CD4-positive, alpha-beta T cell treated with Interleukin-4 for 1 hour (primary cell): ENCODE measurements around the gene FAM120B.

Experiments
- DNase-seq, 2 donors: peaks; one replicate each; pipeline ENCODE4 v3.0.0-alpha.2; 2020 to 2022

FAM120B gene

DNA sequence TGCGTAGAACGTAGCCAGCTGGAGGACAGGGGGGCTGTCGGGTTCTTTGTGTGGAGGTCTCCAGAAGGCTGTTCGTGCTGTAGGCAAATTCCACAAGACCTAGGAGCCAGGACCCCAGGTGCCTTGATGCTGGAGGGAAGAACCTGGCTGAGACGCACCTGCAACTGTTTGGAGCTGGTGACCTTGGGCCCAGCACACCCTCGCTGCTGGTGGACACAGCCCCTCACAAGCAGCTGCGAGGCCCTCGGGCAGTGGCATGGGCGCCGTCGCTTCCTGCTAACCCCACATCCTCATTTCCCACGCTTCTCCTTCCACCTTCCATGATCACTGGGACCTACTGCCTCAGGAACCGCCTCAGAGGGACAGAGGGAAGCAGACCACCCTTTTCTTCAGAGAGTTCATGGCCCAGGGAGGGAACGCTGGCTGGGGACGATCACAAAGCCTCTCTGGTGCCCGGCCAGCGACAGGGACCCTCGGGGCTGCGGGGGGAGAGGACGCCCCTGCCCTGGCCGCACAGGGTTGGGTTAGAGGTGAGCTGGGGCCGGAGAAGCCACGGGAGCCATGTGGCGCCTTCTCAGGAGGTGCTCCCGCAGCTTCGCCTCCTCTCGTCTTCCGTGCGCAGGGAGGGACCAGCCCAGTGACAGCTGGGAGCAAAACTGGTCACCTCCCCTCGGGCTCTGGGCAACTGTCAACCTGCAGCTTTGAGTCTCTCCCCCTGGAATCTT is 34.1 kb upstream of the FAM120B start:
- DNase-seq, result no peak

DNA sequence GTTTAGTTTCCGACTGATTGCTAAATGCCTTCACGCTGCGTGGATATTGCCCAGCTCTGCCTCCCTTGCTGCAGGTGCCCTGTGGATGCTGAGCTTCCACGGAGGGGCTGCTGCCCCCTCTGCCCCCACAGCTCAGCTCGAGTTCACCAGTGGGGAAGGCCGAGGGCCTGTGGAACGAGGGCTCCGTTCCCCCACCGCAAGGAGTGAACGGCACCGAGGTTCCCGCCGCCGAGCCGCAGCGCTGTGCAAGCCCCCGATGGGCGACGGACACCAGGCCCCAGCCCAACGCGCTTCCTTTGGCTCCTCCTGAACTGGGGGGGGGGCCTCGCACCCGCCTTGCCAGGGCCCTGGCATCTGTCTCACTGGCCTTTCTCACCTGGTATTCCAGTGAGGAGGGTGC is 33.4 kb upstream of the FAM120B start:
- no peak for DNase-seq

- no peak for DNase-seq
Observed at GRCh38 chr6:170273681-170274080, 32.9 kb upstream of the FAM120B start.

- no peak for DNase-seq
Observed at GRCh38 chr6:170274713-170275560, 31.6 kb upstream of the FAM120B start.

- DNase-seq, result no peak
Observed at GRCh38 chr6:170276369-170277057, 30.0 kb upstream of the FAM120B start.

DNA sequence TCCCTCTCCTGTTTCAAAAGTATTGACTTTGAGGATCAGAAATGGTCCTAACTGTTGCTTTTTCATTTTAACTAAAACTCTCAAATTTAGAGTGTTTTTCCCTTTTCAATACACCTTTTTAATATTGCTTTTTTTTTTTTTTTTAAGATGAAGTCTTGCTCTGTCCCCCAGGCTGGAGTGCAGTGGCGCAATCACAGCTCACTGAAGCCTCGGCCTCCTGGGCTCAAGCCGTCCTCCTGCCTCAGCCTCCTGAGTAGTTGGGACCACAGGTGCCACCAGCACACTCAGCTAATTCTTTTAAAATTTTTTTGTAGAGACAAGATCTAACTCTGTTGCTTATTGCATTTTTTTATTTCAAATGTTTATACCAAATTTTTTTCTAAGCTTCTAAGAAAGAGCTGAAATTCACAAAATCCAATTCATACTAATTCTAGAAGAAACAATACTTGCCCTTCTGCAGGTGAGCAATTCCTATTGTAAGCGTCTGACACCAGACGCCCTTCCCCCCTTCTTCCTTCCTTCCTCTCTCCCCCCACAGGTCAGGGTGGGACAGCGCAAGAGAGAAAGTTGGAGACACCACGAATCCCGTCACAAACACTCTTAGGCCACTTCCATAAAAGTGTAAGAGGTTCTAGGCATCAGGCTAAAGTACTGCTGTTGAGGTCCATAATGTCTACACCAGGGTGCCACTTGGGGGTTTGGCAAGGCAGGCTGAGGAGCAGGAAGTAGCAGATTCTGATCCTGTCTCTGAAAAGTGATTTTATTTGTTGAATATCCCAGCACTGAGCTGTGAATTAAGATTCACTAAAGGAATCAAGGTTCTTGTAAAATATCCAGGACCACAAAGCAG is 28.4 kb upstream of the FAM120B start:
- DNase-seq, result no peak

DNA sequence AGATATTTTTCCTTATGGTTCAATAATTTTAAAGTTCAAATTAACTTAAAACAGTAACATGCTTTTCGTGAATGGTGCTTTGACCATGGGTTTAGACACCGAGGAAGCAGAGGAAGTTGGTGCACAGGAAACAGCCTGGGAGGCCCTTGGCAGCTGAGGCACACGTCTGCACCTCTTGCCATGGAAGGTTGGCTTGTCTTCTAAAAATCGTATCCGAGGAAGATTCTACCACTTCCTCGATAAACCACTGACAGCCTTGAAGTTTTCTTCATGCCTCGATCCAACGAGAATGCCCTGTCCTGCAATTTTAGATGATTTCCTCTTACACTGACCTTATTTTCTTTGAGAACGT is 27.8 kb upstream of the FAM120B start:
- no peak for DNase-seq

DNA sequence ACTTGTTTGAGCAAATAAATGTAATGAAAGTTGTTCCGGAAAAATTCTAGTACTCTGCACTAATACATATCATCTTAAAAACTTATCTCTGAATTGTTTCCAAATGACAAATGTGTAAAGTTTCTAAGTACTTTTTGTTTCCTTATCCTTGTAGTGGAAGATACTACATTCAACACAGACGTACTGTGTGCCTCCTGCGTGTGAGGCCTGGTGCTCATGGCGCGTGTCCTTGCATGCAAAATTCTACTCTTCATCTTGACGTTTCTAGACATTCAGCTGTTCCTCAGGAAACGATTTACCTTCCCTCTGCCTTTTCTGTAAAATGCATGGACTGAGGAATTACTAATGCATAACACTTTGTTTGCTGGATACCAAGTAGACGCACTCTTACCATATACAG is 27.1 kb upstream of the FAM120B start:
- DNase-seq, result no peak

GRCh38 chr6:170279977-170280688 is 26.4 kb upstream of the FAM120B start:
- peak; percentile 70 to 71 for DNase-seq

GRCh38 chr6:170280689-170281045 is 25.9 kb upstream of the FAM120B start:
- no peak for DNase-seq

DNA sequence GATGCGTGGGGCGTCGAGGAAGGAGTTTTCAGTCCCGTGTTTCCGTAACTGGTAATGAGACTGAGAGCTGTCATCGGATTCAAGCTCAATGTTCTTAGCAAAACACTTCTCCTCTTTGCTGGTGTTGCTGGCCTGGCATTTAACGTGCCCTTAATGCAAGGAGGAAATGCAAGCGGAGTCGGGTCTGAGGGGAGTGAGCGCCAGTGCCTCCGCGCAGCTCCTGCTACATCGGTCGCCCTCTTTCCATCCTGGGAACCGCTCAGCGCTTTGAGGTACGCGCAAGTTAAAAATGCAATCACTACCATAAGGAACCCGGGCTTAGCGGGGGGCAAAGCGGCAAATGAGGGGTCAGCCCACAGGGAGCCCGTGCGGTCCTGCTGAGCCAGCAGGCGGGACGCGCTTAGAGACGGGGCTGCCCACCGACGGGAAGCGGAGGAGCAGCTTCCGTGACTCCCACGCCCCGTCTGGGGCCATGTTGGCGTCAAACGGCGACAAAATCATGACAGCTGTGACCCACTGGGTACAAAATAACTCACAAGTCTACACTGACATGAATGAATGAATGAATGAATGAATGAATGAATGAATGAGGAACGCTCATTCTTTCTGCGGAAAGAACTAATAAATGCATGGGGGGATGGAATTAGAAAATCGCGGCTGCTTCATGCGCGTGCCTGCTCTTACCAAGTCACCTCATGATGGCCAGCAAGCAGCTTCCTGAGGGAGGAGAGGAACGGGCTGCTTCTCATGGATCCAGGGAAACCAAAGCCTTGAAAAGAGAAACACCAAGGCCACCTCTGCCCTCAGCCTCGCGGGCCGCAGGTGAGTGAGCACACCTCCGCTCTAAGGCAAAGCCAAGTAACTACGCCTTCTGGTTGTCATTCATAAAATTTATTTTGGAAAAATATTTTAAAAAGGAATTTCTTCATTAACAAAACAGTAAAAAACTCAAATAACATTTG is 24.9 kb upstream of the FAM120B start:
- no peak for DNase-seq

DNA sequence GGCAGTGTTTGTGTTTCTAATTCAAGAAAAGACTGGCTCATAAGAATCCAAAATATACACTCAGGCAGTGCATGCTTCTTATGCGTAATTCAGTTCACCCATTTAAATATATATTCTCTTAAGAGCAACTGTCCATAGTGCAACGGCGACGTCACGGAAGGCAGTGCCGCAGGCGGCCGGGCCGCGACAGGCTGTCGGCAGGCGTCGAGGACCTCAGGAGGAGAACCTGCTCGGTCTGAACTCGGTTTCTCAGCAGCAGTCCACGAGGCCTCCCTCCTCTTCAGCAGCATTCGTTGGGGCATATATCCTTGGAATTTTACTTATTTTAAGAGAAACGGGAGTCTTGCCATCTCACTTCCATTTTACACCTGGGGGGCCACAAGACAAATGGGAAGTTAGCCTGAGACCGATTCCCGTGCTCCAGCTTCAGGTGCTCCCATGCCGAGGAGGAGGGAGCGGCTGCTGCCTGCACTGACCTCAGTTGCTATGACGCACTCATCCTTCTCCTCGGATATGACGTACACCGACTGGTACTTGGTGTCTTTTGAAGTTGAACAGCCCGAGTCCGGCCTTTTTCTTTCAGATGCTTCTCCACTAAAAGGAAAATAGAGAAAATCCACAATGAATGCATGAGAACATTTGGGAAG is 23.9 kb upstream of the FAM120B start:
- no peak for DNase-seq

DNA sequence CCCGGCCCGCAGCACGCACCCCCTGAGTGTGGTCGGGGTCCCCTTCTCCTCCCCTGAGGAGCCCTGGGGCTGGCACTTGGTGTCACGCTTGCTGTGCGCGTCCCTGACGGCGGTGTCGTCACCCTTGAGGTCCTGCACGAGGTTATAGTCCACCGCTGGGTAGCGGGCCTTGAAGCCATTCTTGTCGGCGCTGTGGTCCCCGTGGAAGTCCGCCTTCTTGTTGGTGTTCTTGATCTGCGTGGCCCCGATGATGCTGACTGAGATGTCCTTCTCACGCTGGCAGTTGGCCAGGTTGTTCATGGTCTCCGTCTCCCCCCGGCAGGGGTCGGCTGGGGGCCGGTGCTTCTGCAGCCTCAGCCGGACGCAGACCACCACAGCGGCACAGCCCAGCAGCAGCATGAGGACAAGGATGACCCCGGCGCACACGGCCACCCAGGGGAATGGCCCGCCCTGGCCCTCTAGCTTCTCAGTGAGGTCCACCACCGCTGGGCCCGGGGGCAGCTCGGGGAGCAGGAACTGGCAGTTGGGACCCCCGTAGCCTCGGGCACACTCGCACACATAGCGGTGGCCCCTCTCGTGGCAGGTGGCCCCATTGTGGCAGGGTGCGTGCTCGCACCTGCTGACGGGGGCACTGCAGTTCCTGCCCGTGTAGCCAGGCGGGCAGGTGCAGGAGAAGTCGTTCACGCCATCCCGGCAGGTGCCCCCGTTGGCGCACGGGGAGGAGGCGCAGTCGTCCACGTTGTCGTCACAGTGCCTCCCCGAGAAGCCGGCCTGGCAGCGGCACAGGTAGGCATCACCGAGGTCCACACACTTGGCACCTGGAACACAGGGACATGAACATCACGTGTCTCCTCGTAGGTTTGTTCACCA is 23.1 kb upstream of the FAM120B start:
- DNase-seq, result no peak

DNA sequence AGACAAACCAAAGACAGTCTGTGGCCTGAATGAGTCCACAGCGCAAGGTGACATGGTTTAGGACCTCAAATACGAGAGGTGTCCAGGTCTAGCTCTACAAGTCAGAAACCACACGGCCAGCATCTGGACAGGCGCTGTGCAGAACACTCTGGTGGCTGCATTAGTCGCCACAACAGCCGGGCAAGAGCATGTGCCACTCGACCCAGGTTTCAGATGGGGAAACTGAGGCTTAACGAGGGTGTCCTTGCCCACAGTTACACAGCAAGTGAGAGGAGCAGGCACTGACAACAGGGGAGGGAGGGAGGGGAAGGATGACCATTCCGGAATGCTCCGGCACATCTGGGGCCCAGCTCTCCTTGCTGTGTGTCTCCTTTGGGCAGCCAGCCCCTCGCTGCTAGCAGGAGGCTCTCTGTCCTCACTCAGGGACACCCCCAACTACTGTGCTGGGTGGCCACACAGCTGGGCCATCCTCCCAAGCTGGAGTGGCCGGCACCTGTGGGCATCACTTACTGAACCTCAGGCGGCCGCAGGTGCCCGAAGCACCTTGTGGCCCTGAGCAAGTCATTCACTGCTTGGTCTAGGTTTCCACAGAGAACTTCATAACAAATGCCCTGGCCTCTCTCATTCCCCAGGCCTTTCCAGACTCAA is 22.3 kb upstream of the FAM120B start:
- no peak for DNase-seq

- no peak for DNase-seq
Observed at GRCh38 chr6:170284866-170285469, 21.6 kb upstream of the FAM120B start.

GRCh38 chr6:170285482-170285881 is 21.1 kb upstream of the FAM120B start:
- DNase-seq, result no peak

DNA sequence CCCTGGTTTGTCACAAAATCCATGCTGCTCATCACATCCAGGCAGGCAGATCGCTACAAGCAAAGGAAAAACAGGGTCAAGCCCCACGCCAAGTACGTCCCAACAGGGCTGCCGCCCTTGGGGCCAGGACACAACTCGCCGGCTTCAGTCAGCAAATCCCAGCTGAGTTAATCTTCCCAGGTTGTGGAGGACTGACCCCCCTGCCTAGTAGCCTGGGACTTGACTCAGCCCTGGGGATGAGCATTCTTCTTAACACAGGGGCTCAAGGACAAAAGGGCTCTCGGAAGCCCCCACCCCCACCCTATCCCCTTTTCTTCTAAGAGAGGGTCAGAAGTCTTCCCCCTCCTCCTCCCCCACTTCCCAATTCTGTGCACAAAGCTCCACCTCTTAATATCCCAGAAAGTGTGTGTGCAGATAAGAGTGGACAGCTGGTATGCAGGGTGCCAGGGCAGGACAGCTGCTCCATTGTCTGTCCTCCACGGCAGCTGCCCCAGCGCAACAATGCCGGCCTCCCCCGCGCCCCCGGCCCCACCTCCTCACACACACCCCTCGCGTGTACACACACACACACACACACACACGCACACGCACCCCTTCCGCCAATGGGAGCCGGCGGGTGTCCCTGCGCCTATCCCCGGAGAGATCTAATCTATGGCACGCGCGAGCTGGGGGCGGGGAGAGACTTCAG is 20.2 kb upstream of the FAM120B start:
- no peak for DNase-seq

DNA sequence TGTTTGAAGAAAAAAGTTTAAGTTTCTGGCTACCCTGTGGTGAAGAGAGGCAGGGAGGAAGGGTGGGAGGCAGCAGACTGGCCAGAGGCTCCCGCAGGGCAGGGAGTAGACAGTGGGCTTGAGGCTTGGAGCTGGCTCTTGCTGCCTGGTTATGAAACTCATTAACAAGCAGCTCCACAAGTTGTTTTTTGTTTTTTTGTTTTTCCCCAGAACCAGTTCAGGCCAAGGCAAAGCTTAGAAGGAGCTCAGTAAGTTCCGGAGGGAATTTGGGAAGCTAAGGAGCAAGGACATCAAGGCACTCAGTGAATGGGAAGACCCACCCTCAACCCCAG is 19.7 kb upstream of the FAM120B start:
- DNase-seq, result no peak
